Choroid plexus epithelial cell (primary cell): ENCODE data around the gene KCNJ15.
"Not testable (repeated sequence)": the region's sequence is repeated elsewhere in the genome, so short reads cannot be mapped to it uniquely, and the experiment has no call there.

Experiments used
- DNase-seq: peaks from one replicate; pipeline ENCODE4 v3.0.0-alpha.2; 2010; ENCODE audit warnings: low read depth
- H3K4me3 ChIP-seq: 2 replicates; pipeline ENCODE4 v1.5.1; 2011; ENCODE audit warnings: low read depth, mild to moderate bottlenecking, control low read depth, low read length, moderate library complexity
- TF ChIP-seq, protein P1 (sequence below): conservative IDR thresholded peaks from 2 replicates; pipeline ENCODE4 v1.5.1; 2011; ENCODE audit warnings: low read depth, mild to moderate bottlenecking, control low read depth, inconsistent platforms, low read length, moderate library complexity

Gene KCNJ15

DNA sequence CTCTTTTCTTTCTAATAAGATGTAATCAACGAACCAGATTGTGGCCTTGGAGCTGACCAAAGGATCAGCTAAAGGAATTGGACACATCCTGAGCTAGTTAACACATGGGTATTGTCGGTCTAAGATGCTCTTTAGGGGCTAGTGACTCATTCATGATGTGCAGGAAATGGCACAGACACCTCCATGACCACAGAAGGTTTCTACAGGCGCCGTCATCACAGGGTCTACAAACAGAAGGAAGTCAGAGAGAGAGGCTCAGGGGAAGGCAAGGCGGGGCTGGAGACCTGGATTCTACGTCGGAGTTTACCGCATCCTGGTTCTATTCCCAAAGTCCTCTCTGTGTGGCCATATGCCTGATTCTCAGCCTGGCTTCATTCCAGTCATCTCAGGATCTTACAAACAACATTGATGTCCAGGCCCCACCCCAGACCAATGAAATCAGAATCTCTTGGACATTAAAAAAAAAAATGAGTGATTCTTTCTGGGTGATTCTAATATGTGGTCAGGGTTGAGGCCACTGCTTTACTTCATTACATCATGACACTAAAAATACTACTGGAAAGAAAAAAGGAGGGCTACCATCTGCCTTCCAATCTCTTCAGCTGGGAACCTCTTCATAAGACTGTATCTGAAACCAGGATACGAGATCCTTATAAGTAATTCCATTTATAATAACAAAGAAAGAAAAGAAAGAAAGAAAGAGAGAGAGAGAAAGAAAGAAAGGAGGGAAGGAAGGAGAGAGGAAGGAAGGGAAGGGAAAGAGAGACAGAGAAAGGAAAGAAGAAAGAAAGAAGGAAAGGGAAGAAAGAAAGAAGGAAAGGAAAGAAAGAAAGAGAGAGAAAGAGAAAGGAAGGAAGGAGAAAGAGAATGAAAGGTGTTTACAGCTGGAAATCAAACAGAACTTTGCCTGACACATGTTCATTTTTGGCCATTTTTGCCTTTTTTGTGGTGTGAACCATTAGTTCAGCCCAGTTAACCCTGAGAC is 11.6 kb upstream of the KCNJ15 start:
- TF ChIP-seq, protein P1, sequence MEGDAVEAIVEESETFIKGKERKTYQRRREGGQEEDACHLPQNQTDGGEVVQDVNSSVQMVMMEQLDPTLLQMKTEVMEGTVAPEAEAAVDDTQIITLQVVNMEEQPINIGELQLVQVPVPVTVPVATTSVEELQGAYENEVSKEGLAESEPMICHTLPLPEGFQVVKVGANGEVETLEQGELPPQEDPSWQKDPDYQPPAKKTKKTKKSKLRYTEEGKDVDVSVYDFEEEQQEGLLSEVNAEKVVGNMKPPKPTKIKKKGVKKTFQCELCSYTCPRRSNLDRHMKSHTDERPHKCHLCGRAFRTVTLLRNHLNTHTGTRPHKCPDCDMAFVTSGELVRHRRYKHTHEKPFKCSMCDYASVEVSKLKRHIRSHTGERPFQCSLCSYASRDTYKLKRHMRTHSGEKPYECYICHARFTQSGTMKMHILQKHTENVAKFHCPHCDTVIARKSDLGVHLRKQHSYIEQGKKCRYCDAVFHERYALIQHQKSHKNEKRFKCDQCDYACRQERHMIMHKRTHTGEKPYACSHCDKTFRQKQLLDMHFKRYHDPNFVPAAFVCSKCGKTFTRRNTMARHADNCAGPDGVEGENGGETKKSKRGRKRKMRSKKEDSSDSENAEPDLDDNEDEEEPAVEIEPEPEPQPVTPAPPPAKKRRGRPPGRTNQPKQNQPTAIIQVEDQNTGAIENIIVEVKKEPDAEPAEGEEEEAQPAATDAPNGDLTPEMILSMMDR: no peak
- H3K4me3 ChIP-seq: no peak overlapping the region
- DNase-seq: peak; percentile 96

DNA sequence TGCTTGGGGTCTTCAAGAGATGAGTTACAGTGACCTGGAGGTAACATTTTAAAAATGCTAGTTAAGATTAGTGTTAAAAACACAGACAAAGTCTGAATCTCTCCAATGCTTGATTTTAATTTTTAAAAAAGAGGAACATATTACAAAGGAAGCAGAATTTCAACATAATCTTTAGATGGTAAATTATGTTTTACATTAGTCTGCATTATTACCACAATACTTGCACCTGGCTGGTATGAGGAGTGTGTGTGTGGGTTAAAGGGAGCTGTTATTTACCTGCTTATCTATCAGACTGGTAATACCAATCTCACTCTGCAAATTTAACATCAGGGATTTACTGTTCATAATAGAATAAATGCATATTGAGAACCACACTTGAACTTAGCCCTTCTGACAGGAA is 10.3 kb upstream of the KCNJ15 start:
- TF ChIP-seq, protein P1: no peak
- no peak overlapping the region for H3K4me3 ChIP-seq
- DNase-seq: no peak

DNA sequence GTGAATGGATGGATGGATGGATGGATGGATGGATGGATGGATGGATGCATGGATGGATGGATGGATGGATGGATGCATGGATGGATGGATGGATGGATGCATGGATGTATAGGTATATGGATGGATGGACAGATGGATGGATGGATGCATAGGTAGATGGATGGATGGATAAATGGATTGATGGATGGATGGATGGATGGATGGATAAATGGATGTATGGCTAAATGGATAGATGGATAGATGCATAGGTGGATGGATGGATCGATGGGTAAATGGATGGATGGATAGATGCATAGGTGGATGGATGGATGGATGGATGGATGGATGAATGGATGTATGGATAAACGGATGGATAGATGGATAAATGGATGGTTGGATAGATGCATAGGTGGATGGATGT is 9.7 kb upstream of the KCNJ15 start:
- not testable (repeated sequence) for H3K4me3 ChIP-seq, DNase-seq

DNA sequence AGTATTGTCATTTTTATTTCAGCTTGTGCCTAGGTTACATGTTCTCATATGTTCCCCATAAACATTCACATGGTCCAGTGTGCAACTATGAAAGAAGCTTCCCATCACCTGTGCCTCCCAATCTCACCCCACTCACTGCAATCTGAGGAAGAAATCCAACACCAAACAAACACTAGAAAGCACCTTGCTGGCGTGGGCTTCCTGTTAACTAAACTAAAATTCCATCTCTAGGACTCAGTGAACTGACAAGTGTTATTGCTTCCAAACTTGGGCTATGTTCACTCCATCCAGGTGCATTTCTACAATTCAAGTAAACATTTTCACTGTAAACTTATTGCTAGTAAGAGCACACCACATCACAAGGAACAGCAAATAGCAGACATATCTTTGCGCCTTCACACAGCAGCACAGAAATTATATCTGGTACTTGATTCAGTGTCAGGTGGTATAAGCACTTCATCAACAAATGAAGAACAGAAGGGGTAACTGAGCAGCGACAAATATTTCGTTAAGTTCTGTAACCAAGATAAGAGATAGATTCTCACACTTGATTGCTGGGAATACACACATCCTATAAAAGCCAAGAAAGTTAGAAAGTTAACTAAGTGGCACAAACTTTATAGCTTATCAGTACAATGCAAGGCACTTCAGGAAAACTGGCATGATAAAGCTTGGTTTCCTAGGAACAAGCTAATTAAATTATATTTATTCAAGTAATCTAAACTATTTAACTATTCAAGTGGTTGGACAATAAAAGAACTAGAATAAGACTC is 8.9 kb upstream of the KCNJ15 start:
- no peak overlapping the region for H3K4me3 ChIP-seq
- DNase-seq: no peak
- TF ChIP-seq, protein P1: no peak

DNA sequence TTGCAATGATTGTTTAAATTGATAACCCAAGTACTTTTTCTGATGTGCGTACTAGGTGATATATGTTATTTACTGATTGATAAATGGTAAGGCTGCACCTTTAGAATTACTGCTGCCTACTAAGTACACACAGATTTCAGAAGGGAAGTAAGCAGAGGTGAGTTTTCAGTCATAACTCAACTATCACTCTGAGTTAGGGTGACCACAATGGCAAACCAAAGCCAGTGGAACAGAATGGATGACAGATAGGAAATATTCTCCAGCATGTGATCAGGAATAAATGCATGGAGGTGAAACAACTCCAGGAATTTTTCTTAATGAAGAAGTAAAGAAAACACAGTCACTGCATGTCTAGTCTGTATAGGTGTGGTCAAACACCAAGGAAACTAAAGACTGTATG is 7.5 kb upstream of the KCNJ15 start:
- H3K4me3 ChIP-seq: no peak overlapping the region
- TF ChIP-seq, protein P1: no peak
- no peak for DNase-seq

DNA sequence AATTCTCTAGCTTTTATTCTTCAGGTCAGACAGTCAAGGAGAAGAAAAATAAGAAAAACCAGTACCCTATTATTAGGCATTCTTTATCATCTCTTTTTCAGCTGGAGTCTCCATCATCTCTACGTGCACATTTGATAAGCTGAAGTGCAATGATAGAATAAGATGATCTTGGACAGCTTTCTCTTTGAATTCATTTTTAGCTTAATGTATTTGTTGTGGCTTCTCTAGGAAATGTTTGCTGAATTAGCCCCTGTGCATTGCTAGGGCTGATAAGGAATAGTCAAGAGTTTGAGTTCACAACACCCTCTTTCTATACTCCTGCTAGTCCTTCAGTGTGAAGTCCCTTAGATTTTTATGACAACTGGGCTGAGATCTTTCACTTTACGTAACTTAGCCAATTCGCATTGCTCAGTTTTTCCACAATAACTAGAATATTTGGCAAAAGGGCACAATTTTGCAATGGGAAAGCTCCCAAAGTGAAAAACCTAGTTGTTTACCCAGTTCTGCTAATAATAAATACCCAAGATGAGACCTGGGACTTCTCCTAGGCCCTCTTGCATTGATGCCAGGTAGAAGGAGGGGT is 7.0 kb upstream of the KCNJ15 start:
- DNase-seq: no peak
- H3K4me3 ChIP-seq: no peak overlapping the region
- TF ChIP-seq, protein P1: no peak

DNA sequence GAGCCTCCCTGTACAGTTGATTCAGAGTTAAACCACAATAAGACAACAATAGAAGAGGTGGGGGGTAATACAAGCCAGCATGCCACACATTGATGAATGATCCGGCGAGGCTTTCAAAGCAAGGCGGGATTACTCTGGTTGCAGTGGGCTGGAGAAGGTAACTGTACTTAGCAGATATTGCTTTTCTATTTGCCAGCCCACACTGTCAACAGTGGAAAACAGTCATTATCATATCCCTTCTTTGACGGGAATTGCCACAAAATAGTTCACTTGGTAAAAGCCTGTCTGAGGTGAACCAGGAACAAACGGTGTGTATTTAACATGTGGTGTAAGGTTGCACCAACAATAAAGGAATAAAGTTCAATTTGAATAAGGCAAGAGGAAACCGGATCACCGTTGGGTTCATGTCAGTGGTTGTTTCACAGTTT is 5.8 kb upstream of the KCNJ15 start:
- DNase-seq: no peak
- TF ChIP-seq, protein P1: no peak
- H3K4me3 ChIP-seq: no peak overlapping the region
